Vagina (tissue), 2 donors: ENCODE measurements around the gene KRTAP4-11. TPM values are rescaled to one million over a fixed set of nuclear protein-coding genes. Genes with fewer than 3 reads are reported as not detected.
"Not testable (repeated sequence)": the region's sequence is repeated elsewhere in the genome, so short reads cannot be mapped to it uniquely, and the experiment has no call there.

Experiments
- DNase-seq, 2 donors: peaks; one replicate each; pipeline ENCODE4 v3.0.0-alpha.2; 2017; ENCODE audit errors: extremely low spot score in 2 of 2
- H3K27ac ChIP-seq: fragments of 200-600 bp; sonication (generic); one replicate; pipeline ENCODE4 v1.5.1; 2019
- H3K27me3 ChIP-seq: fragments of 200-600 bp; sonication (generic); one replicate; pipeline ENCODE4 v1.5.1; 2019
- H3K36me3 ChIP-seq, 2 donors: fragments of 200-600 bp; sonication (generic); one replicate each; pipeline ENCODE4 v1.5.1; 2017 to 2019
- H3K4me1 ChIP-seq: fragments of 200-600 bp; sonication (generic); one replicate; pipeline ENCODE4 v1.5.1; 2019
- H3K4me3 ChIP-seq, 2 donors: fragments of 200-600 bp; sonication (generic); 1 replicate in 1 of 2; 2 replicates in 1 of 2; pipeline ENCODE4 v1.5.1; 2016 to 2019
- H3K9me3 ChIP-seq: fragments of 200-600 bp; sonication (generic); one replicate; pipeline ENCODE4 v1.5.1; 2019
- CTCF ChIP-seq, 3 experiments: fragments of 450-650 bp in 2 of 3; fragments of 200-600 bp in 1 of 3; sonication (generic) in 1 of 3; IDR thresholded peaks; one replicate each; pipeline ENCODE4 v1.5.1; 2017 to 2019; ENCODE audit warnings: antibody characterized with exemption in 3 of 3, mild to moderate bottlenecking in 2 of 3, moderate library complexity in 2 of 3
- POLR2A ChIP-seq, 2 donors: fragments of 450-650 bp; IDR thresholded peaks; one replicate each; pipeline ENCODE4 v1.6.1; 2017; ENCODE audit warnings: antibody characterized with exemption in 2 of 2, mild to moderate bottlenecking in 2 of 2, moderate library complexity in 2 of 2
- POLR2AphosphoS5 ChIP-seq, 2 donors: sonication (generic); formaldehyde crosslinking; IDR thresholded peaks; one replicate each; pipeline ENCODE4 v1.9.0; 2017; ENCODE audit warnings: antibody characterized with exemption in 2 of 2, mild to moderate bottlenecking in 2 of 2, low read depth in 1 of 2; ENCODE audit not compliant: insufficient read depth in 1 of 2
- intact Hi-C: fragments of 100-400 bp; cut with DNase I; formaldehyde crosslinking; loops from one replicate; pipeline ENCODE4 v1.15.1; 2023
- total RNA-seq: library from RNA; depleted of rRNA; stranded (reverse); fragments of >200 nt; gene quantifications from one replicate; pipeline ENCODE4 v1.2.3, GENCODE V29; 2016

Gene KRTAP4-11
- total RNA-seq, 1 donor from 2014 or later: not detected

GRCh38 chr17:41145261-41145660, 27.1 kb upstream of the KRTAP4-11 start:
- no peaks in the 10 kb centered on the region for H3K36me3 ChIP-seq
- H3K27me3 ChIP-seq: no peaks in the 10 kb centered on the region

GRCh38 chr17:41144846-41145245, 26.7 kb upstream of the KRTAP4-11 start:
- Histone ChIP-seq H3K36me3 (no peaks in the 10 kb centered on the region), H3K4me1 (no peaks in the 10 kb centered on the region), H3K27me3 (no peaks in the 10 kb centered on the region), H3K4me3 (no peak overlapping the region), H3K9me3 (no peaks in the 10 kb centered on the region), H3K27ac (no peak overlapping the region)
- DNase-seq: no peak
- no peak for TF ChIP-seq POLR2AphosphoS5 (IDR thresholded peaks at IDR 0.05; ENCODE audit: insufficient read depth in 1 of 2, low read depth in 1 of 2)
- TF ChIP-seq POLR2A (IDR thresholded peaks at IDR 0.05): no peak
- no peak for TF ChIP-seq CTCF (IDR thresholded peaks at IDR 0.05)
- intact Hi-C loops: no loop called here

More at GRCh38 chr17:41145261-41145660, 27.1 kb upstream of the KRTAP4-11 start:
- Histone ChIP-seq H3K4me3 (no peak overlapping the region), H3K27ac (no peak overlapping the region), H3K9me3 (no peaks in the 10 kb centered on the region), H3K4me1 (no peaks in the 10 kb centered on the region)
- intact Hi-C loops: no loop called here
- TF ChIP-seq CTCF (IDR thresholded peaks at IDR 0.05): no peak
- TF ChIP-seq POLR2AphosphoS5 (IDR thresholded peaks at IDR 0.05; ENCODE audit: insufficient read depth in 1 of 2, low read depth in 1 of 2): no peak
- no peak for TF ChIP-seq POLR2A (IDR thresholded peaks at IDR 0.05)
- DNase-seq: no peak

- H3K27ac ChIP-seq: no peak overlapping the region
- intact Hi-C loops: no loop called here
Observed at GRCh38 chr17:41141361-41141760, 23.2 kb upstream of the KRTAP4-11 start.

GRCh38 chr17:41140360-41141131, 22.4 kb upstream of the KRTAP4-11 start, which contains the start of gene KRTAP4-6:
Gene KRTAP4-6, minus strand, starts transcription at chr17:41140544. Its CDS starts 57 bp downstream, at chr17:41140487.
- no peaks in the 10 kb centered on the region for H3K4me1 ChIP-seq
- H3K9me3 ChIP-seq: no peaks in the 10 kb centered on the region
- TF ChIP-seq POLR2AphosphoS5 (IDR thresholded peaks at IDR 0.05; ENCODE audit: insufficient read depth in 1 of 2, low read depth in 1 of 2): no peak
- no peak for TF ChIP-seq POLR2A (IDR thresholded peaks at IDR 0.05)
- TF ChIP-seq CTCF (IDR thresholded peaks at IDR 0.05): no peak
- H3K4me3 ChIP-seq: no peak within 1 kb of the TSS
- no peak for DNase-seq
- H3K36me3 ChIP-seq: no peaks in the 10 kb centered on the region
- H3K27me3 ChIP-seq: no peaks in the 10 kb centered on the region
- intact Hi-C loops: no loop called here
- H3K27ac ChIP-seq: no peak within 1 kb of the TSS

More at GRCh38 chr17:41141361-41141760, 23.2 kb upstream of the KRTAP4-11 start:
- TF ChIP-seq POLR2A (IDR thresholded peaks at IDR 0.05): no peak
- no peak for TF ChIP-seq POLR2AphosphoS5 (IDR thresholded peaks at IDR 0.05; ENCODE audit: insufficient read depth in 1 of 2, low read depth in 1 of 2)
- TF ChIP-seq CTCF (IDR thresholded peaks at IDR 0.05): no peak
- H3K4me1 ChIP-seq: no peaks in the 10 kb centered on the region
- DNase-seq: no peak
- H3K4me3 ChIP-seq: no peak overlapping the region
- H3K27me3 ChIP-seq: no peaks in the 10 kb centered on the region
- H3K36me3 ChIP-seq: no peaks in the 10 kb centered on the region
- H3K9me3 ChIP-seq: no peaks in the 10 kb centered on the region

GRCh38 chr17:41139865-41140264, 21.7 kb upstream of the KRTAP4-11 start:
- H3K4me1 ChIP-seq, DNase-seq, intact Hi-C loops, H3K27me3 ChIP-seq, H3K4me3 ChIP-seq, H3K27ac ChIP-seq, H3K9me3 ChIP-seq, H3K36me3 ChIP-seq: not testable (repeated sequence)
